OCI-M2 (cell line): Measurements from ENCODE around the gene CAPN13.

Experiments used
- DNase-seq: peaks from one replicate; lab custom pipeline; 2025; ENCODE audit not compliant: unreplicated experiment; lab: John Stamatoyannopoulos, UW

The CAPN13 gene

GRCh38 chr2:30807249-30807648 lies at the start of gene CAPN13:
TSS of gene CAPN13 (minus strand) at chr2:30807446. CDS start at chr2:30787325, 20,121 bp downstream.
- DNase-seq, result no peak

- no peak for DNase-seq
Observed at GRCh38 chr2:30847841-30848240, 40.6 kb upstream of the CAPN13 start.

- no peak for DNase-seq
Observed at GRCh38 chr2:30847329-30847728, 40.1 kb upstream of the CAPN13 start.

GRCh38 chr2:30828586-30828985 lies 21.3 kb upstream of the CAPN13 start:
- no peak for DNase-seq

- DNase-seq, result no peak
Observed at GRCh38 chr2:30826916-30827315, 19.7 kb upstream of the CAPN13 start.

GRCh38 chr2:30826481-30826880 lies 19.2 kb upstream of the CAPN13 start:
- DNase-seq, result no peak

- no peak for DNase-seq
Observed at GRCh38 chr2:30823452-30823851, 16.2 kb upstream of the CAPN13 start.

- no peak for DNase-seq
Observed at GRCh38 chr2:30821960-30822359, 14.7 kb upstream of the CAPN13 start.

GRCh38 chr2:30820381-30821055 lies 13.3 kb upstream of the CAPN13 start:
- no peak for DNase-seq

GRCh38 chr2:30809938-30810337 lies 2.7 kb upstream of the CAPN13 start:
- no peak for DNase-seq

GRCh38 chr2:30808695-30809094 lies 1.4 kb upstream of the CAPN13 start:
- no peak for DNase-seq

- DNase-seq, result no peak
Observed at GRCh38 chr2:30803281-30803680, 4.0 kb downstream of the CAPN13 start.

GRCh38 chr2:30802611-30803010 lies 4.6 kb downstream of the CAPN13 start:
- DNase-seq, result no peak

GRCh38 chr2:30801821-30802455 lies 5.3 kb downstream of the CAPN13 start:
- DNase-seq, result no peak

- DNase-seq, result no peak
Observed at GRCh38 chr2:30800159-30800558, 7.1 kb downstream of the CAPN13 start.

- no peak for DNase-seq
Observed at GRCh38 chr2:30799366-30799765, 7.9 kb downstream of the CAPN13 start.

- no peak for DNase-seq
Observed at GRCh38 chr2:30798536-30798991, 8.7 kb downstream of the CAPN13 start.

GRCh38 chr2:30797381-30798015 lies 9.7 kb downstream of the CAPN13 start:
- DNase-seq, result no peak

- DNase-seq, result no peak
Observed at GRCh38 chr2:30796699-30797098, 10.5 kb downstream of the CAPN13 start.

GRCh38 chr2:30792521-30792920 lies 14.7 kb downstream of the CAPN13 start:
- DNase-seq, result no peak

- no peak for DNase-seq
Observed at GRCh38 chr2:30790879-30791278, 16.4 kb downstream of the CAPN13 start.

- DNase-seq, result no peak
Observed at GRCh38 chr2:30789670-30790210, 17.5 kb downstream of the CAPN13 start.
